GM21381 (cell line): ENCODE measurements around the gene CNP.

ENCODE experiments used
- ATAC-seq: cut with Tn5 transposase; IDR thresholded peaks from one replicate; pipeline ENCODE4 v1.9.1; 2021; ENCODE audit warnings: mild to moderate bottlenecking, moderate library complexity; ENCODE audit not compliant: unreplicated experiment

CNP gene

GRCh38 chr17:41971721-41972523, 5.3 kb downstream of the CNP start:
- ATAC-seq = no peak

DNA sequence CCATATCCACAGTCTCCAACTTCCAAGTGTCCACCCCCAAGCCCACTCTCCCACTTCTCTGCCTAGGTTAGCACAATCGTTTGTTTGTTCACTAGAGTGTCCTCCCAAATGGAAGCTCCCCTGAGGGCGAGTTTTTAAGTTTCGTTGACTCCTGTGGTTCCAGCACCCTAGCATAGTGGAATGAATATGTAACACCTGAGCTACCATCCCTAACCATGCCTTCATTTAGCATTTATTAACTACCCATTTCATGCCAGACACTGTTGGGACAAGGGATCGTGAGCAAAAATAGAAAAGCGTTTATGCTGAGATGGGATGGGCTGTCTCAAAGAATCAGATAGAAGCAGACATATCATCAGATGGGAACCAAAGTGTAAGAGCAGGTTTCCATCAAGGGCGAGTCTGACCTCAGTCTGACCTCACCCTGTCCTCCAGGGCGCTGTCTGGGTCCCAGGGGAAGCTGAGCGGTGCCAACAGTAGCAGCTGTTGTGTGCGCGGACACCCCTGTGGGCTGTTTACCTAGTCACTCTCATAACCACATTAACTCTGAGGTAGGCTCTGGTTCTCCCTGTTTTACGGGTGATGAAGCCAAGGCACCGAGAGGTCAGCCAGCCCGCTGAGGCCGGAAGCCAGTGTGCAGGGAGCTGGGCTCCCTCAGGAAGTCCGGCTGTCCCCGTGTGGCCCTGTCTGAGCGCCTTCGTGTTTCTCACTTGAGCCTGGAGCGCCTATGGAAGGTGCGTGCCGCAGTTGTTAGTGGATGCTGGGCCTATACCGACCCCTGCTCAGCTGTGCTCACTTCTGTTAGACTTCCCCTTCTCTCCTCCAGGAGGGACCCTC, 6.2 kb downstream of the CNP start:
- no peak for ATAC-seq

GRCh38 chr17:41973408-41973811, 6.8 kb downstream of the CNP start:
- no peak for ATAC-seq

DNA sequence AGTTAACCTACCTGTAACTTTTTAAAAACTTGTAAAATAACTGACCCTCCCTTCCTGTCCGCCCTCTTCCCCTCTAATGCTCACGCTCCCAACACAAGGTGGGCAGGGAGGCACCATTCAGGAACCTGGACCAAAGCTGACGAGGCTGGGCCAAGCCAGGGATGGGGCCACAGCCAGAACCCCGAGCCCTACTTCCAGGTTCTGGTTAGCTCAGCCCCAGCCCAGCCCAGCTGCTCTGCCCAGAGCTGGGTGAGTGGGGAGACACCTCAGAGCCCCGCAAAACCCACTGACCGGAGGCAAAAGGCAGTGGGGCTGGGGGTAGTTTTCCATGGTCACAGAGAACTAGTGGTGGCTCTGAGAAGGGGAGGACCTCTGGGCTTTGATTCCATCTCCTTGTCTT, 7.4 kb downstream of the CNP start:
- no peak for ATAC-seq

GRCh38 chr17:41974658-41975057, 8.1 kb downstream of the CNP start:
- ATAC-seq = no peak

GRCh38 chr17:41975099-41976083, 8.8 kb downstream of the CNP start:
- no peak for ATAC-seq

- no peak for ATAC-seq
These were observed 9.7 kb downstream of the CNP start for GRCh38 chr17:41976142-41976768.

DNA sequence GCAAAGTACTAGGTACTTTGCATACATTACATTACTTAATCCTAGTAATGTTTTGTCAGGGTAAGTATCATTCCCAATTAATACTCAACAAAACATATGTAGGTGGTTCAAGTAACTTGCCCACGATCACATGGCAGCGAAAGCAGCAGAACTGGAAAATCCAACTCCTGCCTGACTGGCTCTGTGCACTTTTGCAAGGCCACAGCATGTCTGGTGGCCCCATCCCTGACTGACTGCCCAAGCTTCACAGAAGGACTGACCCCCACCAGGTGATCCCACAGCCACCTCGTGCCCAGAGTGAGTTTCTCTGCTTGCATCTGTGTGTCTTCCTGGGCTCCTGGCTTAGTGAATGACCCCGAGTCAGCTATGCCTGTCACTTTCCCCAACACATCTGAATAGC, 11.4 kb downstream of the CNP start:
- no peak for ATAC-seq

DNA sequence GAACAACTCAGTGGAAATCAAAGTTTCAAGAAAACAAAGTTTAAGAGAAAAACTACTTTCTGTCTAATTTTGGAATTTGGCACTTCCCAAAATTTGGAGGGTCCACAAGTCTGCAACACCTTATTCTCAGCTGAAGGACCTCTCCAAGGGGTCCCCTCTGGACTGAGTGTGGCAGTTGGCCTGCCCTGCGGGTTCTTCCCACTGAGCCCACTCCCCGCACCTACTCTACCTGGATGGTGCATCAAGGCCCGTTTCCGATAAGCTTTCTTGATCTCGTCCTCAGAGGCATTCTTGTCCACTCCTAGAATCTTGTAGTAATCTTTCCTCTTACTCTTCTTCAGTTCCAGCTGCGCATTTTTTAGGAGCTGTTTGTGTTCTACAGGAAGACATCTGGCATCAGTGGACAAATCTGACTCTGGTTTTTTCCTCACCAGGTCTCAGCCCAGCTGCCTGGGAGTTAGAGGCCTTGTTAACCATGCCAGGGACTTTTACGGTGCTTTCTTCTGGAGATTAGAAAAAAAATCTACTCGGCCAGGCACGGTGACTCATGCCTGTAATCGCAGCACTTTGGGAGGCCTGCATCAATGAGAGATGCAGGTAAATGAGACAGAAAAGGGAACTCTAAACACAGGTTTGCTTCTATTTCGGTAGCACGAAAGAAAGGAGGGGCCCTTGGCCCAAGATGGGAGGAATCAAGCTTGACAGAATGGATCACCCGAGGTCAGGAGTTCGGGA, 15.6 kb downstream of the CNP start:
- ATAC-seq = no peak

DNA sequence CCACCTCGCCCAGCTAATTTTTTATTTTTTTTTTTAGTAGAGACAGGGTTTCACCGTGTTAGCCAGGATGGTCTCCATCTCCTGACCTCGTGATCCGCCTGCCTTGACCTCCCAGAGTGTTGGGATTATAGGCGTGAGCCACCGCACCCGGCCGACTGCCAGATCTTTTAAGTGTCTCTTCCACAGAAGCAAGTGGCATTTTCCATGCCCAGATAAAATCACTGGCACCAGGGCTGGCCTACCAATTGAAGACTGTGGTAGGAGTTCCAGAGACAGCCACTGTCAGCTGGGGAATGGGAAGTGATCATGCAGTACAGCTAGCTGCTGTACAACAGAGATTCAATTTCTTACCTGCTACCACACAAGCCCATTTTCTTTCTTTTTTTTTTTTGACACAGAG, 17.9 kb downstream of the CNP start:
- ATAC-seq = no peak

DNA sequence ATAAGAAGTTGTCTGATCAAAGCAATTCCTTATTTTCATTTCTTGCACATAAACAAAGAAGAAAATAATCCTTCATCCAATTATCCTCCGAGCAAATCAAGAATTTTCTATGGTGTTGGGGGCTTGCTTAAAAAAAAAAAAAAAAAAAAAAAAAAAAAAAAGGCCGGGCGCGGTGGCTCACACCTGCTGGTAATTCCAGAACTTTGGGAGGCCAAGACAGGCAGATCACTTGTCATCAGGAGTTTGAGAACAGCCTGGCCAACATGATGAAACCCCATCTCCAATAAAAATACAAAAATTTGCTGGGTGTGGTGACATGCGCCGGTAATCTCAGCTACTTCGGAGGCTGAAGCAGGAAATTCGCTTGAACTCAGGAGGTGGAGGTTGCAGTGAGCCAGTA, 19.3 kb downstream of the CNP start:
- ATAC-seq = no peak

DNA sequence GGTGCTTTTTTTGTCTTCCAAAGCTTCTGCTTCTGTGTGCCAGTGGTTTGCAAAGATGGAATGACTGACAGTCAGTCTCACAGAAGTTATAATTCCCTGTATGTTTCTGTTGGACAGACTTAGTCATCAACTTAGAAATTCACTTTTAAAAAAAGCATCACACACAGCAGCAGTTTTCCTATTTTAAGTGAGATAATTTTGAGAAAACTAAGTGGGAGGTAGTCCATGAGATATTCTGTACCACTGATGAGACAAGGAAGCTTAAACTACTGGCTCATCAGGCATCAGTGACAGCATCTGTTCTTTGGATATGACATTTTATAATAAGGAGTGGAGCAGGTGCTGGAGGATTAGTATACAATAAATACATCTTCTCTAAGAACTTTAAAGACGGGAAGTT, 20.0 kb downstream of the CNP start:
- no peak for ATAC-seq

DNA sequence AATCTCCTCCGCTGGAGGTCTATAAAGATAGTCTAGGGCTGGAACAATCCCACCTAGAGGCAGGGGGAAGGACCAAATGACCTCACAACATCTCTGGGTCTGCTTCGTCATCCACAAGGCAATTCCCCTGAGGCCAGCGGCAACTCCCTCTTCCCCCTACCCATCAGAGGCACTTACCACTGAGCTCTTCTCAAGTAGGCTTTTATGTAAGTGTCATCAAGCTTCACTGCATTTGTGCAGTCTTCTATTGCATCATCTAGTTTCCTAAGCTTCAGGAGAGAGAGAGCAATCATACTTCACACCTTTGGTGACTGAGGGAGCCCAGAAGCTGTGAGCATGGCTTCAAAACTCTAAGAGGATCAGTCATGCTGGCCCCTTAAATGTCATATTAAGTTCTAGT, 21.0 kb downstream of the CNP start:
- ATAC-seq = no peak

DNA sequence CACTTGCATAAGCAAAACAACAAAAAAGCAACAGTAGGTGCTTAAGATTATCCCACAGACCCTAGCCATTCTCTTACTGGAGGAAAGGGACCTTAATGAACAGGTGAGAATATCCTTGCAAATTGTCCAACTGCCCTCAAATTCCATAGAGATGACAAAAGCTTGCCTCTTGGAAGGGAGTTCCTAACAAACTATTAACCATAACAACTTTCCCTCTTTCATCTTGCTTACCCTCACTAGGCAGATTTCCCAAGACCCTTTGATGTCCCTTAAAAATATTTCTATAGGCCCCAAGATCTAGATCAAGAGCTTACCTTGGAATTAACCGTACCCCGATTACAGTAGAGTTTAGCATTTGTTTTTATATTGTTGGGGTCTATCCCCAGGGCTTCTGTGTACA, 21.8 kb downstream of the CNP start:
- ATAC-seq = no peak

- ATAC-seq = no peak
These were observed 23.3 kb downstream of the CNP start for GRCh38 chr17:41989702-41990419.

GRCh38 chr17:41992576-41992975, 26.0 kb downstream of the CNP start:
- no peak for ATAC-seq

DNA sequence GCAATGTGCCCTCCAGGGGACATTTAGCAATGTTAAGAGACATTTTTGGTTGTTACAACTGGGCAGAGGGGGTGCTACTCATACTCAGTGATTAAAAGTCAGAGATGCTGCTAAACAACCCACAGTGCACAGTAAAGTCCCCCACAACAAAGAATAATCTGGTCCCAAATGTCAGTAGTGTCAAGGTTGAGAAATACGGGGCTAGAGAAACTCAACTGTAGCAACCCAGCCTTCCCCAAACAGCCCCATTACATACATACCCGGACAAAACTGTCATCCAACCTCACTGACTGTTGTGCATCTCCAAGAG, 30.2 kb downstream of the CNP start:
- no peak for ATAC-seq

- ATAC-seq = no peak
These were observed 31.9 kb downstream of the CNP start for GRCh38 chr17:41998497-41998896.

GRCh38 chr17:42000413-42001133, 34.0 kb downstream of the CNP start:
- no peak for ATAC-seq
